Prostate gland (tissue), 2 donors: ENCODE measurements around the gene MPC1. TPM values are rescaled to one million over a fixed set of nuclear protein-coding genes. Genes with fewer than 3 reads are reported as not detected.

ENCODE experiments used
- DNase-seq: peaks from one replicate; pipeline ENCODE4 v3.0.0-alpha.2; 2019; ENCODE audit warnings: low spot score
- H3K27ac ChIP-seq, 2 donors: fragments of 200-600 bp; sonication (generic); 2 replicates each; pipeline ENCODE4 v1.5.1; 2017 to 2019
- H3K27me3 ChIP-seq: fragments of 200-600 bp; sonication (generic); replicated peaks from 2 replicates; pipeline ENCODE4 v1.5.1; 2019; ENCODE audit not compliant: insufficient read depth
- H3K36me3 ChIP-seq, 2 donors: fragments of 200-600 bp; sonication (generic); 1 replicate in 1 of 2; 2 replicates in 1 of 2; pipeline versions ENCODE4 v1.5.1 to v1.8.1; 2017 to 2019
- H3K4me1 ChIP-seq: fragments of 200-600 bp; sonication (generic); replicated peaks from 2 replicates; pipeline ENCODE4 v1.5.1; 2019
- H3K4me3 ChIP-seq, 2 donors: fragments of 200-600 bp; sonication (generic); 2 replicates each; pipeline ENCODE4 v1.5.1; 2017 to 2019
- H3K9me3 ChIP-seq: fragments of 200-600 bp; sonication (generic); 2 replicates; pipeline ENCODE4 v1.5.1; 2017
- CTCF ChIP-seq, 4 experiments: fragments of 200-600 bp in 2 of 4; fragments of 450-650 bp in 2 of 4; sonication (generic) in 2 of 4; IDR thresholded peaks; 1 replicate in 3 of 4; 2 replicates in 1 of 4; pipeline ENCODE4 v1.5.1; 2016 to 2019; ENCODE audit warnings: antibody characterized with exemption in 4 of 4, mild to moderate bottlenecking in 2 of 4, moderate library complexity in 2 of 4
- POLR2A ChIP-seq: fragments of 450-650 bp; IDR thresholded peaks from one replicate; pipeline ENCODE4 v1.6.1; 2016; ENCODE audit warnings: antibody characterized with exemption, mild to moderate bottlenecking
- POLR2AphosphoS5 ChIP-seq: sonication (generic); formaldehyde crosslinking; IDR thresholded peaks from one replicate; pipeline ENCODE4 v1.6.1; 2017; ENCODE audit warnings: antibody characterized with exemption
- WGBS: methylation state at CpG from one replicate; pipeline ENCODE4 v1.1.5; 2018; 5-methylcytosine and 5-hydroxymethylcytosine counted together
- intact Hi-C: fragments of 100-400 bp; cut with DNase I; formaldehyde crosslinking; loops from one replicate; pipeline ENCODE4 v1.14.2; 2022
- total RNA-seq, 2 donors: library from RNA; depleted of rRNA; stranded (reverse); fragments of >200 nt; gene quantifications; one replicate each; pipeline ENCODE4 v1.1.0, GENCODE V29; 2016

Gene MPC1
- total RNA-seq, 2 donors from 2014 or later = 25.3 to 58.9 TPM

DNA sequence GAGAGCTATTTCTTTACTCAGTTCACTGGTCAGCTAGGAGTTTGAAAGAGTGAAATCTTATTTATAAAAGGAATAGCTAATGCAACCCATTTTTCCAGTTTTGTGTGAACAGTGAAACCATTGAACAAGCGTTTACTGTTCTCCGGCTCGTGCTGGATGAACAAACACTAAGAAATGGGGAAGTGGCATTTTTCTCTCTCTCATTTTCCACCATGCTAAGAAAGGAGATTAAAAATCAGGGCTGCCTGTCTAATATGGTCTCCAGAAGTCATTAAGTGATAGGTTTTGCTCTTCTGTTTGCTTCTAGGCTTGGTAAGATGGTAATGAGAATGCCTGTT is 39.6 kb downstream of the MPC1 start:
- Histone ChIP-seq H3K4me1 (peaks cover 16% of the 10 kb centered on the region), H3K9me3 (no peaks in the 10 kb centered on the region), H3K27ac (peak overlapping the region; percentile 85), H3K27me3 (no peaks in the 10 kb centered on the region), H3K4me3 (peak overlapping the region; percentile 80 to 89), H3K36me3 (no peaks in the 10 kb centered on the region)
- WGBS = 22% methylated on average over 3 of the region's 3 CpGs
- intact Hi-C loops = loop anchor here (5.0 kb wide), 1 partner anchor 39 kb away; the partner anchor contains the start of gene MPC1
- no peak for DNase-seq
- no peak for TF ChIP-seq POLR2AphosphoS5
- TF ChIP-seq POLR2A = no peak
- TF ChIP-seq CTCF (IDR thresholded peaks at IDR 0.05) = no peak

- H3K36me3 ChIP-seq = no peaks in the 10 kb centered on the region
- H3K4me1 ChIP-seq = peaks cover 16% of the 10 kb centered on the region
- no peaks in the 10 kb centered on the region for H3K9me3 ChIP-seq
- H3K27ac ChIP-seq = peak within 1 kb of the TSS; percentile 85
- DNase-seq = peak; percentile 78
- no peaks in the 10 kb centered on the region for H3K27me3 ChIP-seq
- TF ChIP-seq POLR2A = peak; percentile 79
- TF ChIP-seq CTCF (IDR thresholded peaks at IDR 0.05) = no peak
- peak; percentile 96 for TF ChIP-seq POLR2AphosphoS5
- peak within 1 kb of the TSS; percentile 80 to 89 for H3K4me3 ChIP-seq
- WGBS = under 1% methylated on average over 55 of the region's 73 CpGs
- intact Hi-C loops = loop anchor here (5.0 kb wide), 1 partner anchor 40 kb away; the partner anchor contains the start of gene MPC1
These were observed 40.2 kb downstream of the MPC1 start, which contains the start of gene SFT2D1 for GRCh38 chr6:166342349-166343149. SFT2D1 (minus strand) TSS chr6:166342545; CDS start chr6:166342481, 64 bp downstream.

- Histone ChIP-seq H3K4me1 (peaks cover 16% of the 10 kb centered on the region), H3K27me3 (no peaks in the 10 kb centered on the region), H3K27ac (peak overlapping the region; percentile 85), H3K4me3 (peak overlapping the region; percentile 80 to 89), H3K9me3 (no peaks in the 10 kb centered on the region), H3K36me3 (no peaks in the 10 kb centered on the region)
- DNase-seq = no peak
- WGBS = 0% methylated on average over 16 of the region's 16 CpGs
- intact Hi-C loops = loop anchor here (5.0 kb wide), 1 partner anchor 40 kb away; the partner anchor contains the start of gene MPC1
- TF ChIP-seq POLR2AphosphoS5 = no peak
- TF ChIP-seq POLR2A = no peak
- no peak for TF ChIP-seq CTCF (IDR thresholded peaks at IDR 0.05)
These were observed 40.8 kb downstream of the MPC1 start for GRCh38 chr6:166341977-166342348.

- Histone ChIP-seq H3K4me1 (peaks cover 16% of the 10 kb centered on the region), H3K27me3 (no peaks in the 10 kb centered on the region), H3K36me3 (no peaks in the 10 kb centered on the region), H3K9me3 (no peaks in the 10 kb centered on the region), H3K4me3 (peak overlapping the region; percentile 80 to 89), H3K27ac (no peak overlapping the region)
- no peak for DNase-seq
- 39% methylated on average over 7 of the region's 7 CpGs for WGBS
- intact Hi-C loops = loop anchor here (5.0 kb wide), 1 partner anchor 41 kb away; the partner anchor contains the start of gene MPC1
- TF ChIP-seq POLR2A = no peak
- TF ChIP-seq POLR2AphosphoS5 = no peak
- no peak for TF ChIP-seq CTCF (IDR thresholded peaks at IDR 0.05)
These were observed 41.3 kb downstream of the MPC1 start for GRCh38 chr6:166341464-166341863.
